ENCODE data around the gene PDGFRB. TPM values are rescaled to one million over a fixed set of nuclear protein-coding genes. Genes with fewer than 3 reads are reported as not detected.

PDGFRB gene
- polyA plus RNA-seq, 1 donor (not counting 4 experiments of a cell fraction or from before 2014, with no cell fraction given) = 0.14 TPM

DNA sequence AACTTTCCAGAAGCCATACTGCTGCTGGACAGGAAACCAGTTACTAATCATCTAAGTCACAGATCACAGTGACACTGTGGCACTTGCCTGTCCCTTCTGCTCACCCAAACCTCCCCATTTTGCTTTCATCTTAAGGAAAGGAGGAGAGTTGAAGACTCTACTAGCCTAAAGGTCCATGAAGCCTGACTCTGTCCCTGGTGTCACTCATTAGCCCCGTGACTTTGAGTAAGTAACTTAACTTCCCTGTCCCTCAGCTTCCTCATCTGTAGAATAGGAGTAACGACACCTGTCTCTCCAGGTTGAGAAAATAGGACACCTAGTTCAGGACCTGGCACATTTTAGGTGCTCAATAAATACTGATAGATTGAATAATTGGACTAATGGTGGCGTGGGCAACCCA is 33.7 kb upstream of the PDGFRB start:
- Histone ChIP-seq H3K9me1 (ENCODE audit: control insufficient read depth, extremely low read depth, insufficient read depth, low read length) (no peaks in the 10 kb centered on the region), H3K9me3 (ENCODE audit: control insufficient read depth, low read depth, low read length) (no peaks in the 10 kb centered on the region), H3K36me3 (ENCODE audit: control insufficient read depth in 2 of 2, extremely low read depth in 1 of 2, insufficient read depth in 2 of 2, low read length in 2 of 2) (no peaks in the 10 kb centered on the region), H3K4me2 (ENCODE audit: control insufficient read depth, extremely low read depth, insufficient read depth, low read depth, low read length) (no peak overlapping the region), H3K79me2 (ENCODE audit: control insufficient read depth, insufficient read depth, low read length) (no peaks in the 10 kb centered on the region), H4K20me1 (ENCODE audit: control insufficient read depth, extremely low read depth, insufficient read depth, low read length) (no peaks in the 10 kb centered on the region), H3K4me3 (ENCODE audit: control insufficient read depth in 2 of 3, extremely low read depth in 1 of 3, insufficient read depth in 2 of 3, low read depth in 1 of 3, low read length in 3 of 3) (no peak overlapping the region), H3K27ac (ENCODE audit: control insufficient read depth, insufficient read depth, low read length) (no peak overlapping the region), H3K4me1 (ENCODE audit: control insufficient read depth, extremely low read depth, insufficient read depth, low read length) (no peaks in the 10 kb centered on the region), H3K9ac (ENCODE audit: control insufficient read depth, extremely low read depth, insufficient read depth, low read length) (no peak overlapping the region), H3K27me3 (ENCODE audit: control insufficient read depth, extremely low read depth, insufficient read depth, low read length) (peaks cover 63% of the 10 kb centered on the region), H2AFZ (ENCODE audit: control insufficient read depth, low read length) (no peak overlapping the region)
- TF ChIP-seq, protein P1, sequence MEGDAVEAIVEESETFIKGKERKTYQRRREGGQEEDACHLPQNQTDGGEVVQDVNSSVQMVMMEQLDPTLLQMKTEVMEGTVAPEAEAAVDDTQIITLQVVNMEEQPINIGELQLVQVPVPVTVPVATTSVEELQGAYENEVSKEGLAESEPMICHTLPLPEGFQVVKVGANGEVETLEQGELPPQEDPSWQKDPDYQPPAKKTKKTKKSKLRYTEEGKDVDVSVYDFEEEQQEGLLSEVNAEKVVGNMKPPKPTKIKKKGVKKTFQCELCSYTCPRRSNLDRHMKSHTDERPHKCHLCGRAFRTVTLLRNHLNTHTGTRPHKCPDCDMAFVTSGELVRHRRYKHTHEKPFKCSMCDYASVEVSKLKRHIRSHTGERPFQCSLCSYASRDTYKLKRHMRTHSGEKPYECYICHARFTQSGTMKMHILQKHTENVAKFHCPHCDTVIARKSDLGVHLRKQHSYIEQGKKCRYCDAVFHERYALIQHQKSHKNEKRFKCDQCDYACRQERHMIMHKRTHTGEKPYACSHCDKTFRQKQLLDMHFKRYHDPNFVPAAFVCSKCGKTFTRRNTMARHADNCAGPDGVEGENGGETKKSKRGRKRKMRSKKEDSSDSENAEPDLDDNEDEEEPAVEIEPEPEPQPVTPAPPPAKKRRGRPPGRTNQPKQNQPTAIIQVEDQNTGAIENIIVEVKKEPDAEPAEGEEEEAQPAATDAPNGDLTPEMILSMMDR (optimal IDR thresholded peaks at IDR 0.05 in 1 of 3, IDR thresholded peaks at IDR 0.05 in 1 of 3, conservative IDR thresholded peaks at IDR 0.05 in 1 of 3; ENCODE audit: extremely low read depth in 1 of 3, insufficient read depth in 2 of 3, low read length in 3 of 3) = no peak
- TF ChIP-seq EZH2 (IDR thresholded peaks at IDR 0.05; ENCODE audit: low read length) = no peak
- FAIRE-seq = no peak
- no peak for DNase-seq (ENCODE audit: low read depth, low spot score)
- dilution Hi-C loops (cut with MboI; ENCODE audit: extremely low pct_ligation_motif_present, low sequenced_read_pairs) = no loop called here

DNA sequence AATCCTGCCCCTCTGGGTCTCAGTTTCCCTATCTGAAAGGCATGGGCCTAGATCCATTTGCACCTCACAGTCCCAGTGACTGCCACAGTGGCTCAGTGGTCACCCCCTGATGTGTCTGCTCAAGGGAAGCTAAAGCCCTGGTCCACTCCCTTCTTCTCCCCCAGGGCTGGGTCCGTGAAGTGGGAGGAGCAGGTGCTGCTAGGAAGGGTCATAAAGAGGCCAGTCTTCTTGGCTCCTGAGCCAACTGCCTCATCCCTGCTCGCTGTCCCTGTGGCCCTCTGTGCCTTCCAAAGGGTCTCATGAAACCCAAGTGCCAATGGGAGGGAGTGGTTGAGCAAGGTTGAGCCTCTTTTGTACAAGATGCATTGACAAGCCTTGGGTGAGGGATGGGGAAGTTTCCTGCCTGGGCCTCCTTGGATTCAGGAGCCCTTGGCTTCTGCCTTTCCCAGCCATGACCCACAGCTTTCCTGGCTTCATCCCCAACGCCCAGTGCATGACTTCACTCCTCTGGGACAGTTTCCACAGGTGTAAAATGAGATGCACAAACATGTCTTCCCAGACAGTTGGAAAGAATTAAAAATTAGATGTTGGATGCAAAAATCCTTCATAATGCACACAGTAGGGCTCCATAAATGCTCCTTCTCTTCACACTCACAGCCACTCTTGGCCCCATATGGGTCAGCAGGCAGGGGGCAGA is 32.6 kb upstream of the PDGFRB start:
- Histone ChIP-seq H4K20me1 (ENCODE audit: control insufficient read depth, extremely low read depth, insufficient read depth, low read length) (no peaks in the 10 kb centered on the region), H3K4me2 (ENCODE audit: control insufficient read depth, extremely low read depth, insufficient read depth, low read depth, low read length) (no peak overlapping the region), H3K4me3 (ENCODE audit: control insufficient read depth in 2 of 3, extremely low read depth in 1 of 3, insufficient read depth in 2 of 3, low read depth in 1 of 3, low read length in 3 of 3) (no peak overlapping the region), H3K9ac (ENCODE audit: control insufficient read depth, extremely low read depth, insufficient read depth, low read length) (no peak overlapping the region), H3K79me2 (ENCODE audit: control insufficient read depth, insufficient read depth, low read length) (no peaks in the 10 kb centered on the region), H2AFZ (ENCODE audit: control insufficient read depth, low read length) (no peak overlapping the region), H3K9me1 (ENCODE audit: control insufficient read depth, extremely low read depth, insufficient read depth, low read length) (no peaks in the 10 kb centered on the region), H3K4me1 (ENCODE audit: control insufficient read depth, extremely low read depth, insufficient read depth, low read length) (no peaks in the 10 kb centered on the region), H3K36me3 (ENCODE audit: control insufficient read depth in 2 of 2, extremely low read depth in 1 of 2, insufficient read depth in 2 of 2, low read length in 2 of 2) (no peaks in the 10 kb centered on the region), H3K9me3 (ENCODE audit: control insufficient read depth, low read depth, low read length) (no peaks in the 10 kb centered on the region), H3K27ac (ENCODE audit: control insufficient read depth, insufficient read depth, low read length) (no peak overlapping the region), H3K27me3 (ENCODE audit: control insufficient read depth, extremely low read depth, insufficient read depth, low read length) (peaks cover 68% of the 10 kb centered on the region)
- no peak for TF ChIP-seq EZH2 (IDR thresholded peaks at IDR 0.05; ENCODE audit: low read length)
- TF ChIP-seq, protein P1 (optimal IDR thresholded peaks at IDR 0.05 in 1 of 3, IDR thresholded peaks at IDR 0.05 in 1 of 3, conservative IDR thresholded peaks at IDR 0.05 in 1 of 3; ENCODE audit: extremely low read depth in 1 of 3, insufficient read depth in 2 of 3, low read length in 3 of 3) = no peak
- no peak for FAIRE-seq
- DNase-seq (ENCODE audit: low read depth, low spot score) = no peak
- dilution Hi-C loops (cut with MboI; ENCODE audit: extremely low pct_ligation_motif_present, low sequenced_read_pairs) = no loop called here
